HG03135 (cell line): ENCODE results near the gene LPAR1.
"Not testable (repeated sequence)": the region's sequence is repeated elsewhere in the genome, so short reads cannot be mapped to it uniquely, and the experiment has no call there.

Source experiments
- ATAC-seq: cut with Tn5 transposase; IDR thresholded peaks from one replicate; pipeline ENCODE4 v1.9.1; 2021; ENCODE audit warnings: mild to moderate bottlenecking, moderate library complexity; ENCODE audit not compliant: unreplicated experiment

Gene LPAR1

GRCh38 chr9:110832926-110833325 lies 205.3 kb downstream of the LPAR1 start:
- no peak for ATAC-seq

- ATAC-seq: no peak
Measured at GRCh38 chr9:110830495-110830894, 207.8 kb downstream of the LPAR1 start.

- ATAC-seq: no peak
Measured at GRCh38 chr9:110828264-110828663, 210.0 kb downstream of the LPAR1 start.

GRCh38 chr9:110826400-110826799 lies 211.9 kb downstream of the LPAR1 start:
- not testable (repeated sequence) for ATAC-seq

GRCh38 chr9:110825950-110826349 lies 212.3 kb downstream of the LPAR1 start:
- no peak for ATAC-seq

- not testable (repeated sequence) for ATAC-seq
Measured at GRCh38 chr9:110825129-110825528, 213.1 kb downstream of the LPAR1 start.
